Measurements from ENCODE around the gene KLK8.

- no peak for TF ChIP-seq POLR2AphosphoS5 (IDR thresholded peaks at IDR 0.05)
- no peak for TF ChIP-seq CTCF (IDR thresholded peaks at IDR 0.05)
- no peak for TF ChIP-seq EP300 (IDR thresholded peaks at IDR 0.05)
- TF ChIP-seq POLR2A (IDR thresholded peaks at IDR 0.05), result no peak
Observed at GRCh38 chr19:50957587-50957986, 43.8 kb downstream of the KLK8 start.

All from sigmoid colon (tissue), 4 donors.